ENCODE measurements around the gene ITPR3.

GRCh38 chr6:33677689-33678088 lies 56.6 kb downstream of the ITPR3 start:
- TF ChIP-seq CTCF (conservative IDR thresholded peaks at IDR 0.05) (no peak), ZFX (IDR thresholded peaks at IDR 0.05) (no peak)

Measured in C4-2B (cell line).